Parathyroid adenoma (tissue), 2 donors: Measurements from ENCODE around the gene HES7.

ENCODE experiments used
- H2AFZ ChIP-seq: fragments of 300-600 bp; sonication (generic); one replicate; pipeline ENCODE4 v1.7.0; 2017; ENCODE audit warnings: antibody characterized with exemption, mild to moderate bottlenecking
- H3K27ac ChIP-seq: fragments of 300-600 bp; sonication (generic); one replicate; pipeline ENCODE4 v1.7.0; 2017
- H3K27me3 ChIP-seq: fragments of 300-600 bp; sonication (generic); one replicate; pipeline ENCODE4 v1.7.0; 2017; ENCODE audit warnings: low read length; ENCODE audit not compliant: control insufficient read depth, insufficient read depth
- H3K36me3 ChIP-seq: fragments of 300-600 bp; sonication (generic); one replicate; pipeline ENCODE4 v1.7.0; 2017; ENCODE audit warnings: low read length; ENCODE audit not compliant: control insufficient read depth, insufficient read depth
- H3K4me1 ChIP-seq: fragments of 300-600 bp; sonication (generic); one replicate; pipeline ENCODE4 v1.7.0; 2017; ENCODE audit warnings: control low read depth
- H3K4me2 ChIP-seq: fragments of 300-600 bp; sonication (generic); one replicate; pipeline ENCODE4 v1.7.0; 2017; ENCODE audit warnings: low read length
- H3K4me3 ChIP-seq: fragments of 300-600 bp; sonication (generic); one replicate; pipeline ENCODE4 v1.7.0; 2017; ENCODE audit warnings: low read depth, low read length
- H3K79me2 ChIP-seq: fragments of 300-600 bp; sonication (generic); one replicate; pipeline ENCODE4 v1.7.0; 2017; ENCODE audit warnings: control low read depth
- H3K9ac ChIP-seq: fragments of 300-600 bp; sonication (generic); one replicate; pipeline ENCODE4 v1.7.0; 2017; ENCODE audit warnings: mild to moderate bottlenecking
- H3K9me3 ChIP-seq: fragments of 300-600 bp; sonication (generic); one replicate; pipeline ENCODE4 v1.7.0; 2017; ENCODE audit warnings: low read length; ENCODE audit not compliant: control insufficient read depth
- CTCF ChIP-seq: fragments of 300-600 bp; sonication (generic); IDR thresholded peaks from one replicate; pipeline ENCODE4 v1.7.0; 2017; ENCODE audit warnings: antibody characterized with exemption, mild to moderate bottlenecking
- donor health status: primary hyperparathyroidism.

The HES7 gene

DNA sequence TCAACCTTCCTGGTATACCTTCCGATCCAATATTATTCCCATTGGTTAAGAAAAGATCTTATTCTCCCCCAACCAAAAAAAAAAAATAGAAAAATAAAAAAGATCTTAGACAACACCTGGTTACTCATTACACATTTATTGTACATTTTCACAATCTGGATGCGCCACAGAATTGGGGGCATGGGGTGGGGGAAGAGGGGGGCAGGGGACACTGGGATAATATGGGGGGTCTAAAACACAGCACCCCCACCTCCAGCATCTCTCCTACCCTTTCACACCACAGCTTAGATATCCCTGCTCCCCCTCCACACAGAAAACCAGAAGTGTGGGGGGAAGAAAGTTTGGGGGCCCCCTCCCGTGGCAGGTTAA, 35.1 kb upstream of the HES7 start:
- H3K4me3 ChIP-seq = no peak overlapping the region
- H3K79me2 ChIP-seq = peaks cover 37% of the 10 kb centered on the region
- no peaks in the 10 kb centered on the region for H3K27me3 ChIP-seq
- peak overlapping the region; percentile 50 for H3K4me2 ChIP-seq
- H3K27ac ChIP-seq = peak overlapping the region; percentile 85
- no peaks in the 10 kb centered on the region for H3K9me3 ChIP-seq
- H3K4me1 ChIP-seq = peaks cover 32% of the 10 kb centered on the region
- TF ChIP-seq CTCF = no peak
- no peaks in the 10 kb centered on the region for H3K36me3 ChIP-seq
- H2AFZ ChIP-seq = no peak overlapping the region
- H3K9ac ChIP-seq = no peak overlapping the region

DNA sequence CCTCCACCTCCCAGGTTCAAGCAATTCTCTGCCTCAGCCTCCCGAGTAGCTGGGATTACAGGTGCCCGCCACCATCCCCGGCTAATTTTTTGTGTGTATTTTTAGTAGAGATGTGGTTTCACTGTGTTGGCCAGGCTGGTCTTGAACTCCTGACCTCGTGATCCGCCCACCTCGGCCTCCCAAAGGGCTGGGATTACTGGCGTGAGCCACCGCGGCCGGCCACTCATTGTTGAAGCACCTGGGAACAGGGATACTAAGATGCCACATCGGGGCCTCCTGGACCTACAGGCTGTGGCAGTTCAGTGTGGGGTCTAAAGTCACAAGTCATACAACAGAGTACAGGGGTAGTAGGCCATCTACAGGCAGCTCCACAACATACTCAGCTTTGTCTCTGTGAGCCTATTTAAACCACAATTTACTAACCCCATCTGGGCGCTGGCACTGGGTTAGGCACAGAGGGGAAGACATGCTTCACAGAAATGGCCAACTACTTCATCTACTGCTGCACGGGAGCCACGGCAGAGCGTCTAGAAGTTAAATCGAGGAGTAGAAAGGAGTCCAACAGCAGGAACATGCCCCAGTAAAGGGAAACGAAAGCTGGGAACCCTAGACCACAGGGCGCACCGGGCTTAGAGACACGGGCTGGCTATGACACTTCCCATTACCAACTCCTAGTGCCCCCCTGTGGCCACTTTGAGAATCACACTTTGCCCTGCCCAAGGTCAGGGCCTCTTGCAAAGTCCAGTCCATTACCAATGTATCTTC, 34.5 kb upstream of the HES7 start:
- peak; percentile 95 for TF ChIP-seq CTCF
- no peak overlapping the region for H3K9ac ChIP-seq
- H3K36me3 ChIP-seq = no peaks in the 10 kb centered on the region
- peaks cover 28% of the 10 kb centered on the region for H3K4me1 ChIP-seq
- H2AFZ ChIP-seq = no peak overlapping the region
- peak overlapping the region; percentile 50 for H3K4me2 ChIP-seq
- no peaks in the 10 kb centered on the region for H3K9me3 ChIP-seq
- H3K27me3 ChIP-seq = no peaks in the 10 kb centered on the region
- peaks cover 37% of the 10 kb centered on the region for H3K79me2 ChIP-seq
- H3K4me3 ChIP-seq = peak overlapping the region; percentile 42
- peak overlapping the region; percentile 85 for H3K27ac ChIP-seq

DNA sequence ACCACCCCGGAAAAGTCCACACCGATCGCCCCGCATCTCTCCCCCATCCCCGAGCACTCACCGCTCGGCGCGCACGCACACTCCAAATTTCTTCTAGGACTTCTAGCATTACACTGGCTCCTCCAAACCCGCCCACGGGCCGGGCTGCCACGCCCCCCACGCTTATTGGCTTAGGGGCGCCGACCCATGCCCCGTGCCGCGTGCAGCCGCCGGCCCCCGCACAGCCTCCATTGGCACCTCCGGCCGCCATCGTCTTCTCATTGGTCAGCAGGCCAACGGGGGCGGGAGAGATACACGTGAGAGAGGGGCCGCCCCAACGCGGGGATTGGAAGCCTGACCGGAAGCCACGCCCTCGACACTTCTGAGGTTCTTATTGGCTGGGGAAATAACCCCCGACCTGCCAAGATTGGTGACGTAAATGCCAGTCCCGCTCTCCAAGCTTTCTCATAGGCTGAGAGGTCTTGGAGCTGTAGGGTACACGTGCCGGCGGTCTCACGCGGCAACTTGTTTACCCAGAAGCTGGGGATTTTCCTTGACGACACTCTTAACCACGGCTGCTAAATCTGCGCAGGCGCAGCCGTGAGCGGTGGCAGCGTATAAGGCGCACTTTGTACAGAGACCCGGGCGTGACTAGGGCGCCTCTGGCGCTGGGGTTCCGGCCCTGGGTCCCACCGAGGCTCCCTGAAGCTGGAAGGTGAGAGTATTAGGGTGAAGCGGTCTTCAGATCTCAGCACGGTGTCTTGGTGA, 32.5 kb upstream of the HES7 start:
- no peaks in the 10 kb centered on the region for H3K27me3 ChIP-seq
- H3K4me3 ChIP-seq = peak overlapping the region; percentile 98
- peak; percentile 31 for TF ChIP-seq CTCF
- peak overlapping the region; percentile 100 for H3K4me2 ChIP-seq
- peak overlapping the region; percentile 100 for H3K9ac ChIP-seq
- H3K36me3 ChIP-seq = no peaks in the 10 kb centered on the region
- peak overlapping the region; percentile 100 for H3K27ac ChIP-seq
- peaks cover 30% of the 10 kb centered on the region for H3K79me2 ChIP-seq
- peaks cover 31% of the 10 kb centered on the region for H3K4me1 ChIP-seq
- no peaks in the 10 kb centered on the region for H3K9me3 ChIP-seq
- peak overlapping the region; percentile 29 for H2AFZ ChIP-seq

- no peak for TF ChIP-seq CTCF
- H3K9me3 ChIP-seq = no peaks in the 10 kb centered on the region
- H3K36me3 ChIP-seq = no peaks in the 10 kb centered on the region
- peak overlapping the region; percentile 100 for H3K4me2 ChIP-seq
- H3K27ac ChIP-seq = peak overlapping the region; percentile 100
- no peaks in the 10 kb centered on the region for H3K27me3 ChIP-seq
- peaks cover 30% of the 10 kb centered on the region for H3K4me1 ChIP-seq
- H3K4me3 ChIP-seq = peak overlapping the region; percentile 98
- peaks cover 28% of the 10 kb centered on the region for H3K79me2 ChIP-seq
- no peak overlapping the region for H2AFZ ChIP-seq
- peak overlapping the region; percentile 100 for H3K9ac ChIP-seq
Observed at GRCh38 chr17:8155996-8156245, 32.0 kb upstream of the HES7 start.
